Kidney epithelial cell (primary cell): Measurements from ENCODE around the gene NR3C2. TPM values are rescaled to one million over a fixed set of nuclear protein-coding genes. Genes with fewer than 3 reads are reported as not detected.
"Not testable (repeated sequence)": the region's sequence is repeated elsewhere in the genome, so short reads cannot be mapped to it uniquely, and the experiment has no call there.

Experiments
- DNase-seq: peaks from one replicate; pipeline ENCODE4 v3.0.0-alpha.2; 2010; ENCODE audit warnings: low read depth
- H3K27me3 ChIP-seq: 2 replicates; pipeline ENCODE4 v1.6.0; 2011; ENCODE audit warnings: low read length; ENCODE audit not compliant: control insufficient read depth, insufficient read depth
- H3K36me3 ChIP-seq: 2 replicates; pipeline ENCODE4 v1.5.1; 2011; ENCODE audit warnings: low read length; ENCODE audit not compliant: control insufficient read depth, insufficient read depth
- H3K4me3 ChIP-seq: 2 replicates; pipeline ENCODE4 v1.5.1; 2011; ENCODE audit warnings: low read depth, mild to moderate bottlenecking, control low read depth, low read length
- total RNA-seq: library from RNA; depleted of rRNA; stranded (reverse); fragments of >200 nt; gene quantifications from 2 replicates; pipeline ENCODE4 v1.2.3, GENCODE V29; 2015
- TF ChIP-seq, protein P1 (sequence below): IDR thresholded peaks from 2 replicates; pipeline ENCODE4 v1.5.1; 2011; ENCODE audit warnings: mild to moderate bottlenecking, moderate library complexity, low read length, control low read depth, inconsistent platforms; ENCODE audit not compliant: insufficient read depth, poor library complexity, severe bottlenecking

Gene NR3C2
- total RNA-seq, 1 donor from 2014 or later: 6.5 TPM

DNA sequence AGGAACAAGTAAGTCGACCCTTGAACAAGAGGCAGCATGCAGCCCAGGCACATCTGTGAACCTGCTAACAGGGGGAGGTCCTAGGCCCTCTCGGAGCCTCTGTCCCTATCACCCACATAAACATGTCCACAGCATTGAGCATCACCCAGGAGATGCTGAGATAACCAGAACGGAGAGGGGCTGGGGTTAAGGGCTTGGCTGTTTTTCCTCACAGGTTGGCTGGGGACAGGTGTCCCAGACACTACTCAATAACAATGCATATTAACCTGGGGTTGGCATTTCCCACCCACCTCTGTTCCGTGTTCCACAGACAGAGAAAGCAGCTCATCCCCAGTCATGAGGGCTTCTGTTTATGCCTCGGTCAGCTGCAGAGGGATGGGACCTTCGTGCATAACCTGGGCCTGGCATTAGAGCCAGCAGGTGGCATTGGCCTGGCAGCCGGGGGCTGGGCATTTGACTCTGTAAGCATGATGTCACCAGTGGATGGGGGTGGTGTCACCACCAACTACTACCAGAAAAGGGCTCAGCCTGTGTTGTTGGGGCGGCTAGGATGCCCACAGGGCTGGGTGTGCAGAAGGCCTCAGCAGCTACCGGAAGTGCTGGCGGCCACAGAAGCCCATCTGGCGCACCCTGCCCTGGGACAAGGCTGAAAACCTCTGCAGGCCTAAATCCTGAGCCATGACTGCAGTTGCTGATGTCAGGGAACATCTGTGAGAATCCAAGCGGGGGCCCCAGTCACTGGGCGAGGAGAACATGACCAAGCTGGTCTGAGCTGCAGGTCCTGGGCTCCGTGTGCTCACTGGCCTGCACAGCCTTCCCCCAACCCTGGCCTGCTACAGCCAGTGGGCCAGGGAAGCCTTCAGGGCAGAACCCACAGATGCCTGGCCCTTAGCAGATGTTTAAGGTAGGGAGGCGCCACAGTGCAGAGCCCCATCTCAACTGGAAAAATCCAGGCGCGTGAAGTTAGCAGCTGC lies 351.4 kb downstream of the NR3C2 start:
- TF ChIP-seq, protein P1, sequence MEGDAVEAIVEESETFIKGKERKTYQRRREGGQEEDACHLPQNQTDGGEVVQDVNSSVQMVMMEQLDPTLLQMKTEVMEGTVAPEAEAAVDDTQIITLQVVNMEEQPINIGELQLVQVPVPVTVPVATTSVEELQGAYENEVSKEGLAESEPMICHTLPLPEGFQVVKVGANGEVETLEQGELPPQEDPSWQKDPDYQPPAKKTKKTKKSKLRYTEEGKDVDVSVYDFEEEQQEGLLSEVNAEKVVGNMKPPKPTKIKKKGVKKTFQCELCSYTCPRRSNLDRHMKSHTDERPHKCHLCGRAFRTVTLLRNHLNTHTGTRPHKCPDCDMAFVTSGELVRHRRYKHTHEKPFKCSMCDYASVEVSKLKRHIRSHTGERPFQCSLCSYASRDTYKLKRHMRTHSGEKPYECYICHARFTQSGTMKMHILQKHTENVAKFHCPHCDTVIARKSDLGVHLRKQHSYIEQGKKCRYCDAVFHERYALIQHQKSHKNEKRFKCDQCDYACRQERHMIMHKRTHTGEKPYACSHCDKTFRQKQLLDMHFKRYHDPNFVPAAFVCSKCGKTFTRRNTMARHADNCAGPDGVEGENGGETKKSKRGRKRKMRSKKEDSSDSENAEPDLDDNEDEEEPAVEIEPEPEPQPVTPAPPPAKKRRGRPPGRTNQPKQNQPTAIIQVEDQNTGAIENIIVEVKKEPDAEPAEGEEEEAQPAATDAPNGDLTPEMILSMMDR: no peak
- H3K27me3 ChIP-seq: no peaks in the 10 kb centered on the region
- H3K4me3 ChIP-seq: no peak overlapping the region
- H3K36me3 ChIP-seq: no peaks in the 10 kb centered on the region
- no peak for DNase-seq

- no peaks in the 10 kb centered on the region for H3K36me3 ChIP-seq
- TF ChIP-seq, protein P1: no peak
- no peak for DNase-seq
- no peak overlapping the region for H3K4me3 ChIP-seq
- no peaks in the 10 kb centered on the region for H3K27me3 ChIP-seq
Observed at GRCh38 chr4:148090029-148090428, 352.2 kb downstream of the NR3C2 start.

- TF ChIP-seq, protein P1: no peak
- no peaks in the 10 kb centered on the region for H3K27me3 ChIP-seq
- no peaks in the 10 kb centered on the region for H3K36me3 ChIP-seq
- no peak for DNase-seq
- no peak overlapping the region for H3K4me3 ChIP-seq
Observed at GRCh38 chr4:148089624-148090023, 352.6 kb downstream of the NR3C2 start.

DNA sequence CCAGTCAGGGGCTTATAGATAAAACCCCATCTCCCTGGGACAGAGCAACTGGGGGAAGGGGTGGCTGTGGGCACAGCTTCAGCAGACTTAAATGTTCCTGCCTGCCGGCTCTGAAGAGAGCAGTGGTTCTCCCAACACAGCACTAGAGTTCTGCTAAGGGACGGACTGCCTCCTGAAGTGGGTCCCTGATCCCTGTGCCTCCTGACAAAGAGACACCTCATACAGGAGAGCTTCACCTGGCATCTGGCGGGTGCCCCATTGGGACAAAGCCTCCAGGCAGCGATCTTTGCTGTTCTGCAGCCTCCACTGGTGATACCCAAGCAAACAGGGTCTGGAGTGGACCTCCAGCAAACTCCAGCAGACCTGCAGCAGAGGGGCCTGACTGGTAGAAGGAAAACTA lies 359.1 kb downstream of the NR3C2 start:
- not testable (repeated sequence) for H3K4me3 ChIP-seq, H3K36me3 ChIP-seq, DNase-seq, H3K27me3 ChIP-seq

DNA sequence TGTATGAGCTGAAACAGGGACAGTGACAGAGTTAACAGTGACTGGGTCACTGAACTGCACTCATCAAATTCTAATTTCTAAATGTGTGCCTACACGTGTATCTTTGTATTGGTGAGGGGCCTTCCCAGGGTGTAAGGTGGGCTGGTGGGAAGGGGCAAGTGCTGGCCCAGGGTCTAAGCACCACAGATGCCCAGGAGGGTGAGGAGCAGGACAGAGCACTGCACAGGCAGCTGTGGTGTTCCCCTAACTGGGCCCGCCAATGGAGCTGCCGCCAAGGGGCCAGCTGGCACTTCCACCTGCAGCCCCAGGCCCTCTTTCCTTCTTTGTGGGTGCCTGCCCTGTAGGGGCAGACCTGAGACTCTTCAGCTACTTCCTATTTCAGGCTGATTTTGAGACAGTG lies 360.5 kb downstream of the NR3C2 start:
- no peak for DNase-seq
- Histone ChIP-seq H3K36me3 (no peaks in the 10 kb centered on the region), H3K4me3 (no peak overlapping the region), H3K27me3 (no peaks in the 10 kb centered on the region)
- TF ChIP-seq, protein P1: no peak

GRCh38 chr4:148081267-148081666 lies 360.9 kb downstream of the NR3C2 start:
- TF ChIP-seq, protein P1: no peak
- H3K27me3 ChIP-seq: no peaks in the 10 kb centered on the region
- H3K36me3 ChIP-seq: no peaks in the 10 kb centered on the region
- no peak for DNase-seq
- H3K4me3 ChIP-seq: no peak overlapping the region
